Head of caudate nucleus (tissue), 42 donors: ENCODE results near the gene MSMB.
A peak's percentile ranks its signal among the peaks of the same experiment; 100 is the strongest.
"Not testable (repeated sequence)": the region's sequence is repeated elsewhere in the genome, so short reads cannot be mapped to it uniquely, and the experiment has no call there.

Experiments used
- DNase-seq, 42 donors: peaks; one replicate each; pipeline versions ENCODE4 v3.0.0 to v3.0.0-alpha.2; 2020 to 2021; ENCODE audit warnings: mixed read lengths in 7 of 42
- intact Hi-C: fragments of 100-400 bp; cut with DNase I; formaldehyde crosslinking; loops from one replicate; pipeline ENCODE4 v1.15.0; 2022

MSMB gene

GRCh38 chr10:46046261-46046660 lies at the start of gene MSMB:
MSMB (minus strand) TSS chr10:46046269; CDS start chr10:46046237, 32 bp downstream.
- intact Hi-C loops = no loop called here
- DNase-seq = no peak

GRCh38 chr10:46094931-46095750 lies 49.1 kb upstream of the MSMB start:
- intact Hi-C loops = no loop called here
- no peak for DNase-seq

GRCh38 chr10:46094197-46094500 lies 48.1 kb upstream of the MSMB start:
- intact Hi-C loops = no loop called here
- DNase-seq = no peak

- DNase-seq, intact Hi-C loops: not testable (repeated sequence)
Measured at GRCh38 chr10:46093316-46094196, 47.5 kb upstream of the MSMB start.

- intact Hi-C loops = no loop called here
- peak in 1 of 42 donors; percentile 21 for DNase-seq
Measured at GRCh38 chr10:46092524-46093081, 46.5 kb upstream of the MSMB start.

- intact Hi-C loops = no loop called here
- peak in 1 of 42 donors; percentile 25 for DNase-seq
Measured at GRCh38 chr10:46091828-46092523, 45.9 kb upstream of the MSMB start.

GRCh38 chr10:46091080-46091827 lies 45.2 kb upstream of the MSMB start:
- intact Hi-C loops = no loop called here
- DNase-seq = peak in 1 of 42 donors; percentile 32

GRCh38 chr10:46090258-46090812 lies 44.3 kb upstream of the MSMB start:
- peak in 1 of 42 donors; percentile 10 for DNase-seq
- intact Hi-C loops = no loop called here

GRCh38 chr10:46087381-46087780 lies 41.3 kb upstream of the MSMB start:
- DNase-seq = peak in 2 of 42 donors; percentile 5 to 38
- intact Hi-C loops = not testable (repeated sequence)

- intact Hi-C loops = no loop called here
- DNase-seq = peak in 1 of 42 donors; percentile 20
Measured at GRCh38 chr10:46084321-46085165, 38.5 kb upstream of the MSMB start.

GRCh38 chr10:46080886-46081285 lies 34.8 kb upstream of the MSMB start:
- intact Hi-C loops = no loop called here
- DNase-seq = no peak

GRCh38 chr10:46079831-46080585 lies 33.9 kb upstream of the MSMB start:
- peak in 1 of 42 donors; percentile 31 for DNase-seq
- intact Hi-C loops = no loop called here

GRCh38 chr10:46077731-46078413 lies 31.8 kb upstream of the MSMB start:
- intact Hi-C loops = no loop called here

GRCh38 chr10:46077141-46077554 lies 31.1 kb upstream of the MSMB start:
- DNase-seq = peak in 1 of 42 donors; percentile 9
- intact Hi-C loops = no loop called here

More at GRCh38 chr10:46077731-46078413, 31.8 kb upstream of the MSMB start:
- DNase-seq = peak in 1 of 42 donors; percentile 7

- DNase-seq = peak in 1 of 42 donors; percentile 3
- intact Hi-C loops = no loop called here
Measured at GRCh38 chr10:46075869-46076268, 29.8 kb upstream of the MSMB start.
